Measurements from ENCODE around the gene EPAS1. TPM values are rescaled to one million over a fixed set of nuclear protein-coding genes. Genes with fewer than 3 reads are reported as not detected.

EPAS1 gene
- total RNA-seq, 4 donors from 2014 or later = 126 to 249 (median 148) TPM

DNA sequence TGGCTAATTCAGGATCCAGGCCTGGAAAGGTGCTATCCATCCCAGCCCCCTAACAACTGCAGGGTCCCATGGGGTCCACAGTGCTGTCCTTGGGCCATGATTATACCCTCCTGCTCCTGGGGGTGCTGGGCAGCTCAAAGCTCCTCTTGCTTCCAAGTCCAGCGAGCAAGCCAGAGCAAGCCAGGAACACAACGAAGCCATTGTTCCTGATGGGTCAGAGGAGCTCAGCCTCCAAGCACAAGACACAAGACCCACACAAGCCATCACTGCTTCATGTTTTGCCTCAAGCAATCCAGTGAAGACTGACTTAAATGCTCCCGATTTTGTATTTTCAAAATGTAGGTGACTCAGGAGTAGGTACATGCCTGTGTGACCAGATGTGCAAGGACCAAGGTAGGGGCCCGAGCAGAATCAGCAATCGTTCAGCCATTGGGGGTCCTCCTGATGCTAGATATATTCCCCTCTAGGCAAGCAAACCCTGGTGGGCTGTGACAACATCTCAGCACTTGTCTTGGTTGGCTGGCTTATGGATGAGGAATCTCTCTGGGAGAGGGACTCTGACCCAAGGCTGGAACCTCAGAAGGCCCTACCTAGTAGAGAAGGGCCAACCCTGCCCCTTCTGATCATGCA lies 90.8 kb downstream of the EPAS1 start:
- 74 to 91% methylated on average over 3 to 5 of the region's 5 CpGs for WGBS, 2 donors
- no peak for TF ChIP-seq POLR2A (IDR thresholded peaks at IDR 0.05)
- TF ChIP-seq, protein P1, sequence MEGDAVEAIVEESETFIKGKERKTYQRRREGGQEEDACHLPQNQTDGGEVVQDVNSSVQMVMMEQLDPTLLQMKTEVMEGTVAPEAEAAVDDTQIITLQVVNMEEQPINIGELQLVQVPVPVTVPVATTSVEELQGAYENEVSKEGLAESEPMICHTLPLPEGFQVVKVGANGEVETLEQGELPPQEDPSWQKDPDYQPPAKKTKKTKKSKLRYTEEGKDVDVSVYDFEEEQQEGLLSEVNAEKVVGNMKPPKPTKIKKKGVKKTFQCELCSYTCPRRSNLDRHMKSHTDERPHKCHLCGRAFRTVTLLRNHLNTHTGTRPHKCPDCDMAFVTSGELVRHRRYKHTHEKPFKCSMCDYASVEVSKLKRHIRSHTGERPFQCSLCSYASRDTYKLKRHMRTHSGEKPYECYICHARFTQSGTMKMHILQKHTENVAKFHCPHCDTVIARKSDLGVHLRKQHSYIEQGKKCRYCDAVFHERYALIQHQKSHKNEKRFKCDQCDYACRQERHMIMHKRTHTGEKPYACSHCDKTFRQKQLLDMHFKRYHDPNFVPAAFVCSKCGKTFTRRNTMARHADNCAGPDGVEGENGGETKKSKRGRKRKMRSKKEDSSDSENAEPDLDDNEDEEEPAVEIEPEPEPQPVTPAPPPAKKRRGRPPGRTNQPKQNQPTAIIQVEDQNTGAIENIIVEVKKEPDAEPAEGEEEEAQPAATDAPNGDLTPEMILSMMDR (IDR thresholded peaks at IDR 0.05) = no peak
- no peak overlapping the region for H3K4me3 ChIP-seq (ENCODE audit: low read depth, poor library complexity, severe bottlenecking)
- DNase-seq (ENCODE audit: low spot score in 2 of 2) = no peak
- intact Hi-C loops (cut with DNase I; ENCODE audit: low total_unique reads) = no loop called here

DNA sequence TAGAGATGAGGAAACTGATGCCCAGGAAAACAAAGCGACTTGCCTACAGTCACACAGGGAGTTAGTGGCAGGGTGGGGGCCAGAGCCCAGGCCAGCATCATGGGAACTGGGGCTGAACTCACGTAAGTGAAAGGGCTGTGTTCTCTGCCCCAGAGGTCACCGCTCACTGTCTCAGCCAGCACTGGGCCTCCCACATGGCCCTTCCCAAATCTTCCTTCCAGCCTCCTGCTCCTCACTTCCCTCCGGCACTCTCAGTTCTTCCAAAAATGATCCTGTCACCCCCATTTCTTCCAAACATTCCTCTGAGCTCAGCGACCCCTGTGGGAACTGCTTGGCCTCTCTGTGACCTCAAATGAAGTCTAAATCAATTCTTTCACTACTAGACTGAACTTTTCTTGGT lies 91.7 kb downstream of the EPAS1 start:
- WGBS, 2 donors = 77 to 93% methylated on average over 5 of the region's 5 CpGs
- no peak for DNase-seq (ENCODE audit: low spot score in 2 of 2)
- TF ChIP-seq, protein P1 (IDR thresholded peaks at IDR 0.05) = no peak
- no peak for TF ChIP-seq POLR2A (IDR thresholded peaks at IDR 0.05)
- H3K4me3 ChIP-seq (ENCODE audit: low read depth, poor library complexity, severe bottlenecking) = no peak overlapping the region
- intact Hi-C loops (cut with DNase I; ENCODE audit: low total_unique reads) = no loop called here

DNA sequence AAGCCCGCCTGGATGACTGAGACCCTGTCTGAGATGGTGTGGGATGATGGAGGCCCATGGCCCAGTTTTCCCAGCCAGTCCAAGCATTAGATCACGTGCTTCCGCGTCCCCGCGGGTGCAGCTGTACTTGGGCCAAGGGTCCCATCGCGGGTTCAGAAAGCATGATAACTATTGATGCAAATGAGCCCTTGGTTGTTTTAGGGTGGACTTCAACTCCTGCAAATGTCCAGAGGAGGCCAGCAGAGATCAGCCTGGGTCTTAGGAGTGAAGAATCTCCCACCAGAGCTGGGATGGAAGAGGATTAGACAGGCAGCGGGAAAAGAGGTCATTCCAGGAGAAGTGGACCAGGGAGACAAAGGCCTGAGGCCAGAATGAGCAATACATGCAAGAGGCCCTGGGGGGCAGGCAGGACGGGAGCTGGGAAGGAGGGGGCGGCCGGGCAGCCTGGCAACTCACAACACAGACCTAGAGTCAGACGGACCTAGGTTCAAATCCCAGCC lies 92.3 kb downstream of the EPAS1 start:
- no peak for TF ChIP-seq POLR2A (IDR thresholded peaks at IDR 0.05)
- TF ChIP-seq, protein P1 (IDR thresholded peaks at IDR 0.05) = no peak
- no peak overlapping the region for H3K4me3 ChIP-seq (ENCODE audit: low read depth, poor library complexity, severe bottlenecking)
- DNase-seq (ENCODE audit: low spot score in 2 of 2) = no peak
- intact Hi-C loops (cut with DNase I; ENCODE audit: low total_unique reads) = no loop called here
- 88 to 89% methylated on average over 13 of the region's 13 CpGs for WGBS, 2 donors

DNA sequence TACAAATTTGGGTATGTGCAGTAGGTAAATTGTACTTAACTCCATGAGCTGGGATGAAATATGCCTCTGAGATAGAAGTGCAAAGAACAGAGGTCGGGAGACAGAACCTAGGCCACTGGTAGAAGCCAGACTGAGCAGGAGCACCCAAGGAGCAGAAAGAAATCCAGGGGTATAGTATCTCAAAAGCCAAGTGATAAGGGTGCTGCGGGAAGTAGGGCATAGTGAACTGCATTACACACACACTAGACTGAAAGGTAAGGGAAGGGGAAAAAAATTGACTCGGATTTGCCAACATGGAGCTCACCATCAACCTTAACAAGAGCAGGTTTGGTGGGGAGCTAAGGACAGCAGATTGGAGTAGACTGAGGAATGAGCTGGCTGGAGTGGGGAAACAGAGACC lies 92.8 kb downstream of the EPAS1 start:
- TF ChIP-seq POLR2A (IDR thresholded peaks at IDR 0.05) = no peak
- TF ChIP-seq, protein P1 (IDR thresholded peaks at IDR 0.05) = no peak
- DNase-seq (ENCODE audit: low spot score in 2 of 2) = no peak
- intact Hi-C loops (cut with DNase I; ENCODE audit: low total_unique reads) = no loop called here
- WGBS, 2 donors = 91 to 97% methylated on average over 3 of the region's 3 CpGs
- H3K4me3 ChIP-seq (ENCODE audit: low read depth, poor library complexity, severe bottlenecking) = no peak overlapping the region

DNA sequence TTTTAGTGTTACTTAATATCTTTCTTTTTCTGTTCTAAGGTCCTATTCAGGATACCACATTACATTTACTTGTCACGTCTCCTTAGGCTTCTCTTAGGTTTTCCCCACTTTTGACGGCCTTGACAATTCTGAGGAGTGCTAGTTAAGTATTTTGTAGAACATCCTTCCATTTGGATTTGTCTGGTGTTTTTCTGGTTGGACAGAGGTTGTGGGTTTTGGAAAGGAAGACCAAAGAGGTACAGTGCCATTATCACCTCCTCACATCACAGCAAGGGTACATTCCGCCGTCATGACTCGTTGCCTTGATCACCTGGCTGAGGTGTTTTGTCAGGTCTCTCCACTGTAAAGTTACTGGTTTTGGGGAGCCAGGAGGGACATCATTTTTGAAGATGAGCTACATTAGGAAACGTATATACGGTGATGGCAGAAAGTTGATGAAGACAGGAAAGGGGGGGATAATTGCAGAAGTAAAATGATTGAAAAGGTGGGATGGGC lies 93.7 kb downstream of the EPAS1 start:
- H3K4me3 ChIP-seq (ENCODE audit: low read depth, poor library complexity, severe bottlenecking) = no peak overlapping the region
- no peak for DNase-seq (ENCODE audit: low spot score in 2 of 2)
- TF ChIP-seq POLR2A (IDR thresholded peaks at IDR 0.05) = no peak
- TF ChIP-seq, protein P1 (IDR thresholded peaks at IDR 0.05) = no peak
- intact Hi-C loops (cut with DNase I; ENCODE audit: low total_unique reads) = no loop called here
- 93 to 94% methylated on average over 7 of the region's 7 CpGs for WGBS, 2 donors
